HG03575 (cell line): Measurements from ENCODE around the gene STK38.
"Not testable (repeated sequence)": the region's sequence is repeated elsewhere in the genome, so short reads cannot be mapped to it uniquely, and the experiment has no call there.

Experiments used
- ATAC-seq: cut with Tn5 transposase; IDR thresholded peaks from one replicate; pipeline ENCODE4 v1.9.1; 2021; ENCODE audit not compliant: unreplicated experiment, insufficient number of reproducible peaks, low FRiP score; ENCODE audit errors: extremely low read depth

Gene STK38

DNA sequence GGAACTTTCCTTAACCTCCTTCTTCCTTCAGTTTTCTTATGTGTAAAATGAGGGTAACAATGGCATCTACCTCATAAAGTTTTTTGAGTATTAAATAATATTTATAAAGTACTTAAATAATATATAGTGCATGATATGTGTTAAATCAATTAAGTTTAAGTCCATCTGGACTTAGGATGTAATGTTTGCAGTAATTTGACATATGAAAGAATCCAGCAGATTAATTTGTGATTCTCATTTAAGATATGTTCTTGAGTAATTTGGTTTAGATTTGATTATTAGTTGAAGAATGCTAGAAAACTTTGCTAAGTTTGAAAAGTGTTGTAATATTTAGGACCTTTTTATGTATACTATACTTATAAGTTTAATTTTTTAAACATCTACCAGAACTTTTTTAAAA lies 86.4 kb downstream of the STK38 start:
- no peak for ATAC-seq

DNA sequence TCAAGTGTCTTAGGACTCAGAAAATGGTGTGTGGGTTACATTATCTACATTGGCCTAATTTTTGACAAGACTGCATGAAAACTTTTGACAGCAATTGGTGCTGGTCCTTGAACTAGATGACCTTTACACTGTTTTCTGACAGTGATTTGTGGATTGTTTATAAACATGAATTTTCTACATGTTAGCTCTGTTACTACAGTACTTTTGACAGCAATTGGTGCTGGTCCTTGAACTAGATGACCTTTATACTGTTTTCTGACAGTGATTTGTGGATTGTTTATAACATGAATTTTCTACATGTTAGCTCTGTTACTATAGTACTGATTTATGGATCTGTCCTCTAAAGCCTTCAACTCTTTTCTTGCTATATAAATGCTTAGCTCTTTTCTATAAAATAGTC lies 87.8 kb downstream of the STK38 start:
- no peak for ATAC-seq

DNA sequence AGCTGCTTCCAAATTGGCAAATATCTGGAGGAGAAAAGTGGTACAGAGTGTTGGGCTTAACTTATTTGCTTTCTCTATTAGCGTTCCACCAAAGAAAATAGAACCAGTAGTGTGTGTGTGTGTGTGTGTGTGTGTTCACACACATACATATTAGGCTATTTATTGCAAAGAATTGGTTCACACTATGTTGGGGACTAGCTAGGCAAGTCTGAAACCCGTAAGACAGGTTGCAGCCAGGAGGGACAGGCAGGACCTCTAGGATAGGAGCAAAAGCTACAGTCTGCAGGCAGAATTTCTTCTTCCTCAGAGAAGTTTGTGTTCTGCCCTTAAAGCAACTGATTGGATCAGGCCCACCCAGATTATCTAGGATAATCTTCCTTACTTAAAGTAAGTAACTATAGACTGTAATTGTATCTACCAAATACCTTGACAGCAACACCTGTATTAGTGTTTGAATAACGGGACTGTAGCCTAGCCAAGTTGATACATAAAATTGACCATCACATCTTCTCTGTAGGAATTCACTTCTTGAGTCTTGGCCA lies 91.7 kb downstream of the STK38 start:
- no peak for ATAC-seq

DNA sequence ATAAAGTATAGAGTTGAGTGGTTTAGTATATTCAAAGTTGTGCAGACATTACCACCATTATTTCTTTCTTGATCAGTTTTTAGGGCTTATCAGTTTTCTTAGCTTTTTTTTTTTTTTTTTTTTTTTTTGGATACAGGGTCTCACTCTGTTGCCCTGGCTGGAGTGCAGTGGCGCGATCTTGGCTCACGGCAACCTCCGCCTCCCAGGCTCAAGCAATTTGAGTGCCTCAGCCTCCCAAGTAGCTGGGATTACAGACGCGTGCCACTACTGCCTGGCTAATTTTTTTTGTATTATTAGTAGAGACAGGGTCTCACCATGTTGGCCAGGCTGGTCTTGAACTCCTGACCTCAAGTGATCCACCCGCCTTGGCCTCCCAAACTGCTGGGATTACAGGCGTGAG lies 94.4 kb downstream of the STK38 start:
- ATAC-seq = not testable (repeated sequence)

DNA sequence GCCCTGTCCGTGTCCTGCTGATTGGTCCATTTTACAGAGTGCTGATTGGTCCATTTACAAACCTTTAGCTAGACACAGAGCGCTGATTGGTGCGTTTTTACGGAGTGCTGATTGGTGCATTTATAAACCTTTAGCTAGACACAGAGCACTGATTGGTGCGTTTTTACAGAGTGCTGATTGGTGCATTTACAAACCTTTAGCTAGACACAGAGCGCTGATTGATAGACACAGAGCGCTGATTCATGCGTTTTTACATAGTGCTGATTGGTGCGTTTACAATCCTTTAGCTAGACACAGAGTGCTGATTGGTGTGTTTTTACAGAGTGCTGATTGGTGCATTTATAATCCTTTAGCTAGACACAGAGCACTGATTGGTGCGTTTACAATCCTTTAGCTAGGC lies 98.1 kb downstream of the STK38 start:
- ATAC-seq = not testable (repeated sequence)

DNA sequence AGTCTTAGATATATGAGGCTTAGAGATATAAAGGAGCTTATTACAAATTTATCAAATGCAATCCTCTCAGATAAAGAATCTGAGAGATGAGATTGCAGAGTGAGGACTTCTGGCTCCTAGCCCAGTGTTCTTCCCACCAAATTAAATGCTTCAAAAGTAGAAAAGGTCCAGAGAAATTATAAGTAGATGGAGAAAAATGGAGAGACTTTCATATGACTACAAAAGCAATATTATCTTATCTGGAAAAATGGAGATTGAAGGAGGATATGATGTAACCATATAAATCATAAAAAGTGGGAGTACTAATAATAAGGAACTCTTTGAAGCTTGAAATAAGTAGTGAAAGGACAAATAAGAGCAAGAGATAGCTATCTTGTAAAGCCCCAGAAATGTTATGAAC lies 101.7 kb downstream of the STK38 start:
- ATAC-seq = no peak

DNA sequence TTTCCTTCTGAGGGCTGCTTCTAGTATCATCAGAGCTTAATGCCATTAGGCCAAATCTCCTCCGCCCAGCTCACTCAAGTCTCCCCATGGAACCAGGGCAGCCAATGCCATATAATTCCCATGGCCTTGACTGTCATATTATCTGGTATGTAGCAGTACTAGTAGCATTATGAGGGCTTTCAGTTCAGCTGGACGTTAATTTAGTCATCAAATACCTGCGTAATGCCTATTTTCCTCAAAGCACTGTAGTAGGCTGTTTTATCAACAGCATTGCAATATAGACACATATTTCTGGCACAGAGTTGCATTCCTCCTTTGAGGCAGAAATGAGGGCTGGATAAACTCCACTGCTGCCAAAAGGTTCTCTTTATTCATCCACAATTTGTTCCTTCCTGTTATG lies 102.8 kb downstream of the STK38 start:
- ATAC-seq = no peak
